ENCODE data around the gene SLC7A5. TPM values are rescaled to one million over a fixed set of nuclear protein-coding genes. Genes with fewer than 3 reads are reported as not detected.
"Not testable (repeated sequence)": the region's sequence is repeated elsewhere in the genome, so short reads cannot be mapped to it uniquely, and the experiment has no call there.

SLC7A5 gene
- total and polyA plus RNA-seq, 2 donors (not counting 3 experiments of a cell fraction or from before 2014, with no cell fraction given): 14.1 to 29.2 TPM

GRCh38 chr16:87896176-87896890 is 27.0 kb upstream of the SLC7A5 start:
- dilution Hi-C loops (cut with MboI; ENCODE audit: extremely low pct_ligation_motif_present, low sequenced_read_pairs); BruUV-seq (replicated peaks); H3K4me2 ChIP-seq (ENCODE audit: insufficient read depth, low read length); DNase-seq (ENCODE audit: low read depth, low spot score); H3K4me3 ChIP-seq (replicated peaks in 1 of 3; ENCODE audit: insufficient read depth in 1 of 3, low read depth in 1 of 3, low read length in 3 of 3); H3K27ac ChIP-seq (ENCODE audit: insufficient read depth, low read depth, low read length); H3K27me3 ChIP-seq (ENCODE audit: control insufficient read depth in 2 of 2, insufficient read depth in 2 of 2, low read length in 2 of 2); H3K9me1 ChIP-seq (replicated peaks; ENCODE audit: control insufficient read depth, extremely low read depth, insufficient read depth, low read length); H2AFZ ChIP-seq (ENCODE audit: low read depth, low read length); H3K9ac ChIP-seq (replicated peaks; ENCODE audit: extremely low read depth, insufficient read depth, low read length); intact Hi-C loops (cut with micrococcal nuclease); FAIRE-seq; H3K36me3 ChIP-seq (ENCODE audit: control insufficient read depth in 2 of 2, extremely low read depth in 1 of 2, insufficient read depth in 2 of 2, low read length in 2 of 2); H3K79me2 ChIP-seq (ENCODE audit: control insufficient read depth, insufficient read depth, low read length); H4K20me1 ChIP-seq (replicated peaks; ENCODE audit: control insufficient read depth, extremely low read depth, insufficient read depth, low read length); POLR2A ChIA-PET; H3K4me1 ChIP-seq (ENCODE audit: control insufficient read depth, extremely low read depth, insufficient read depth, low read length); H3K9me3 ChIP-seq (replicated peaks; ENCODE audit: control insufficient read depth, insufficient read depth, low read length): not testable (repeated sequence)
- CTCF ChIA-PET: interaction anchor here (1.0 to 1.2 kb wide), 2 partner anchors 12 to 118 kb away, joined by 3 to 4 read pairs; no protein-coding TSS in a partner anchor

DNA sequence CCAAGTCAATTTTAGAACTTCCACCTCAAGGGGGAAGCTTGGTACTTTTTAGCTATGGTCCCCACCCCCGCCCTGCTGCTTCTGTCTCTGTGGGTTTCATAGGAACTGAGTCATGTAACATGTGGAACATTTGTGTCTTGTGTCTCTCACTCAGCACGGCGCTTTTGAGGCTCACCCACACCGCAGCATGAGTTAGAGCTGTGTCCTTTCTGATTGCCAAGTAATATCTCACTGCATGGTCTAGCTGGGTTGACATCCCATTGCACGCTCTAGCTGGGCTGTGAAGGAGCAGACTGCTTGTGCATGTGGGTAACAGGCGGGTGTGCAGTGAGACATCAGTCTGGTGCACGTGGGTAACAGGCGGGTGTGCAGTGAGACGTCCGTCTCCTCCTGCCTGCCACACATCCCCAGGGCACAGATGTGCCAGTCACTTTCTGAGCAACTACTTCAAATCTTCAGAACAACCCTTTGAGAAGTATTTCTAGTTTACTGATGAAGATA is 26.4 kb upstream of the SLC7A5 start:
- H3K36me3 ChIP-seq (ENCODE audit: control insufficient read depth in 2 of 2, extremely low read depth in 1 of 2, insufficient read depth in 2 of 2, low read length in 2 of 2): no peaks in the 10 kb centered on the region
- TF ChIP-seq POLR2AphosphoS5 (IDR thresholded peaks at IDR 0.05; ENCODE audit: insufficient read depth, low read depth, low read length) (no peak), JUN (IDR thresholded peaks at IDR 0.05; ENCODE audit: borderline replicate concordance, insufficient read depth, insufficient read length, low read depth) (no peak), POLR2A (IDR thresholded peaks at IDR 0.05; ENCODE audit: low read depth, low read length) (no peak), MYC (IDR thresholded peaks at IDR 0.05; ENCODE audit: low read depth, low read length) (no peak), EZH2 (IDR thresholded peaks at IDR 0.05; ENCODE audit: borderline replicate concordance, low read depth, low read length, severe bottlenecking) (no peak), GATA2 (IDR thresholded peaks at IDR 0.05; ENCODE audit: insufficient read depth, insufficient read length, low read depth, low read length) (no peak), FOS (IDR thresholded peaks at IDR 0.05; ENCODE audit: borderline replicate concordance, insufficient read depth, low read length) (no peak), MAX (IDR thresholded peaks at IDR 0.05; ENCODE audit: insufficient read depth, insufficient read length) (no peak)
- TF ChIP-seq, protein P1, sequence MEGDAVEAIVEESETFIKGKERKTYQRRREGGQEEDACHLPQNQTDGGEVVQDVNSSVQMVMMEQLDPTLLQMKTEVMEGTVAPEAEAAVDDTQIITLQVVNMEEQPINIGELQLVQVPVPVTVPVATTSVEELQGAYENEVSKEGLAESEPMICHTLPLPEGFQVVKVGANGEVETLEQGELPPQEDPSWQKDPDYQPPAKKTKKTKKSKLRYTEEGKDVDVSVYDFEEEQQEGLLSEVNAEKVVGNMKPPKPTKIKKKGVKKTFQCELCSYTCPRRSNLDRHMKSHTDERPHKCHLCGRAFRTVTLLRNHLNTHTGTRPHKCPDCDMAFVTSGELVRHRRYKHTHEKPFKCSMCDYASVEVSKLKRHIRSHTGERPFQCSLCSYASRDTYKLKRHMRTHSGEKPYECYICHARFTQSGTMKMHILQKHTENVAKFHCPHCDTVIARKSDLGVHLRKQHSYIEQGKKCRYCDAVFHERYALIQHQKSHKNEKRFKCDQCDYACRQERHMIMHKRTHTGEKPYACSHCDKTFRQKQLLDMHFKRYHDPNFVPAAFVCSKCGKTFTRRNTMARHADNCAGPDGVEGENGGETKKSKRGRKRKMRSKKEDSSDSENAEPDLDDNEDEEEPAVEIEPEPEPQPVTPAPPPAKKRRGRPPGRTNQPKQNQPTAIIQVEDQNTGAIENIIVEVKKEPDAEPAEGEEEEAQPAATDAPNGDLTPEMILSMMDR (IDR thresholded peaks at IDR 0.05; ENCODE audit: extremely low read depth in 1 of 2, insufficient read depth in 1 of 2, low read depth in 1 of 2, low read length in 2 of 2): no peak
- H3K27me3 ChIP-seq (ENCODE audit: control insufficient read depth in 2 of 2, insufficient read depth in 2 of 2, low read length in 2 of 2): no peaks in the 10 kb centered on the region
- ChIA-PET CTCF (interaction anchor here (1.2 kb wide), 1 partner anchor 117 kb away, joined by 4 read pairs; no protein-coding TSS in a partner anchor), POLR2A (no interaction called here)
- BruUV-seq (replicated peaks): no TSS peak
- no peaks in the 10 kb centered on the region for H4K20me1 ChIP-seq (replicated peaks; ENCODE audit: control insufficient read depth, extremely low read depth, insufficient read depth, low read length)
- H3K4me2 ChIP-seq (ENCODE audit: insufficient read depth, low read length): no peak overlapping the region
- no peak overlapping the region for H3K4me3 ChIP-seq (replicated peaks in 1 of 3; ENCODE audit: insufficient read depth in 1 of 3, low read depth in 1 of 3, low read length in 3 of 3)
- intact Hi-C loops (cut with micrococcal nuclease) (no loop called here), dilution Hi-C loops (cut with MboI; ENCODE audit: extremely low pct_ligation_motif_present, low sequenced_read_pairs) (no loop called here)
- H3K79me2 ChIP-seq (ENCODE audit: control insufficient read depth, insufficient read depth, low read length): no peaks in the 10 kb centered on the region
- H3K9me1 ChIP-seq (replicated peaks; ENCODE audit: control insufficient read depth, extremely low read depth, insufficient read depth, low read length): no peaks in the 10 kb centered on the region
- H2AFZ ChIP-seq (ENCODE audit: low read depth, low read length): no peak overlapping the region
- no peak overlapping the region for H3K9ac ChIP-seq (replicated peaks; ENCODE audit: extremely low read depth, insufficient read depth, low read length)
- no peaks in the 10 kb centered on the region for H3K9me3 ChIP-seq (replicated peaks; ENCODE audit: control insufficient read depth, insufficient read depth, low read length)
- H3K27ac ChIP-seq (ENCODE audit: insufficient read depth, low read depth, low read length): no peak overlapping the region
- no peaks in the 10 kb centered on the region for H3K4me1 ChIP-seq (ENCODE audit: control insufficient read depth, extremely low read depth, insufficient read depth, low read length)
- no peak for FAIRE-seq
- no peak for DNase-seq (ENCODE audit: low read depth, low spot score)
